HG03039 (cell line): Measurements from ENCODE around the gene TNFRSF14.

Experiments used
- ATAC-seq: cut with Tn5 transposase; IDR thresholded peaks from one replicate; pipeline ENCODE4 v1.9.1; 2021; ENCODE audit warnings: mild to moderate bottlenecking, moderate library complexity; ENCODE audit not compliant: unreplicated experiment

Gene TNFRSF14

DNA sequence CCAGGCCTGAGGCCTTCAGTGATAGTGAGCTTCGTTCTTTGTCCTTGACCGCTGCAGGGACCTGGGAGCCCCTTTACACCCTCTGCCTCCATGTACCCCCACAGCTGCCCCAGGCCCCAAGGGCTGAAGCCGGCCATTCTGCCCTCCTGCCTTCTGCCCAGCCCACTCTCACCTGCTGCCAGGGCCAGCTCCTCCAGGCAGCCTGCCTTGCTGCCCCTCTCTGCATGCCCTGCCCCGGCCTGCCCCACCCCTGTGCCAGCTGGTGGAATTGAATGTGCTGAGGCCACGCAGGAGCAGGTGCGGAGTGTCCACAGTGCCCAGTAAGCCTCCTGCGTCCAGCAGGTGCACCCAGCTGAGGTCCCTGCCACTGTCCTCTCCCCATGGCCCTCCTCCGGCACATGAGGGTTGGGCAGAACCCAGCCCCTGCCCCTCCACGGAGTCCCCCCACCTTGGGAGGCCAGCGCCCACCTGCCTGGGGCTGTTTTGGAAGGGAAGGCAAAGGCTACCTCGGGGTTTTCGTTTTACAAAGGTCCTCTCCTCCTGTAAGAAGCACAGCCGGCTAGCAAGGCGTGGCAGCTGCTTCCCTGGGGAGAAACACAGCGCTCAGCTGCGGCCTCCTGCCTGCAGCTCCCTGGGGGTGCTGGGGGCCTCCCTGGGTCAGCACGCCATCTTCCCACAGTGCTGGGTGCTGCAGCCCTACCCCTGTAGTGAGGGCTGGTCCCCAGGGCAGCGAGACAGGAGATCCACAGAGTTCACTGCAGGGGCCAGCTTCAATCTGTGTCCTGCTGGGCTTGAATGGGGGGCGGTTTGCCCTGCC lies 55.7 kb downstream of the TNFRSF14 start:
- ATAC-seq = no peak

DNA sequence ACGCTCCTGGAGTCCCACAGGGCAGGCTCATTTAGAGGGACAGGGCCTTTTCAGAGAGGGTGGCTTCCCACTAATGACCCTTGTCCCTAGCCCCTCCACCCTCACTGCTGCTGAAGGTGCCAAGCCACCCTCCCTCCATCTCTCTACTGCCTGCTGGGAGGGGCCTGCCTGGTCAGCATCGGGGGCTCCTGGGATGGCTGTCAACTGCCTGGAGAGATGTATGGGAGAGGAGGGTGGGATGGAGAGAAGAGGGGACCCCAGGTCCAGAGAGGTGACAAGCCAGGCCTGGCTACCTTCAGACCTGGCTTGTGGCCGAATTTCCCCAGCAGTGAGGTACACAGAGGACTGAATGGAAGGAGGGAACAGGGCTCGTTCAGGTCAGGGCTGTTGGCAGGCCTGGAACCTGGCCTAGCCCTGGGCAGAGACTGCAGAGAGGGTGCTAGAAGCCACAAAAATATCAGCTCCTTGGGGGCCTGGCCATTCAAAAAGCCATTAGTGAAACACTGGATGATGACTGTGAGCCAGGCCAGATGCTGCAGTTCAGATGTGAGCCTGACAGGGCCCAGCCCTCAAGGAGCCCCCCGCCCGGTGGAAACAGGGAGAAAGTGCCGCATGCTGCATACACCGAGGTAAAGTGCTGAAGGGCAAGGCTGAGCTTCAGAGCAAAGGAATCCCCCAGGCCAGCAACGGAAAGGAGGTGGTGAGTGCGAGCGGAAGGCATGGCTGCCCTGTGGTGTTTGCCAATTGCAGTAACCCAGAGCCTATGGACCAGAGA lies 56.6 kb downstream of the TNFRSF14 start:
- no peak for ATAC-seq
